H9 (cell line): ENCODE data around the gene CEP192. TPM values are rescaled to one million over a fixed set of nuclear protein-coding genes. Genes with fewer than 3 reads are reported as not detected.

ENCODE experiments used
- DNase-seq: peaks from one replicate; pipeline ENCODE4 v3.0.0-alpha.2; 2017
- H2AFZ ChIP-seq: one replicate; pipeline ENCODE4 v1.6.1; 2013; ENCODE audit warnings: mild to moderate bottlenecking, low read length, control low read depth, moderate library complexity
- H2AK5ac ChIP-seq: 2 replicates; pipeline ENCODE4 v1.6.1; 2013; ENCODE audit warnings: low read length, control low read depth, mixed read lengths; ENCODE audit not compliant: insufficient read length
- H2BK120ac ChIP-seq: one replicate; pipeline ENCODE4 v1.6.1; 2013; ENCODE audit warnings: low read depth, mild to moderate bottlenecking, low read length, control low read depth, inconsistent platforms; ENCODE audit not compliant: poor library complexity, severe bottlenecking
- H2BK12ac ChIP-seq: 2 replicates; pipeline ENCODE4 v1.6.1; 2013; ENCODE audit warnings: low read length, control low read depth, mixed read lengths, low read depth; ENCODE audit not compliant: insufficient read length
- H2BK15ac ChIP-seq: 2 replicates; pipeline ENCODE4 v1.6.1; 2013; ENCODE audit warnings: low read depth, low read length, control low read depth
- H2BK20ac ChIP-seq: one replicate; pipeline ENCODE4 v1.6.1; 2013; ENCODE audit warnings: low read depth, mild to moderate bottlenecking, low read length, control low read depth, inconsistent platforms; ENCODE audit not compliant: poor library complexity, severe bottlenecking
- H2BK5ac ChIP-seq: 2 replicates; pipeline ENCODE4 v1.6.1; 2013; ENCODE audit warnings: low read length, control low read depth, mixed read lengths; ENCODE audit not compliant: insufficient read length
- H3K14ac ChIP-seq: 2 replicates; pipeline ENCODE4 v1.6.1; 2013; ENCODE audit warnings: low read length, control low read depth; ENCODE audit not compliant: insufficient read depth
- H3K18ac ChIP-seq: 2 replicates; pipeline ENCODE4 v1.6.1; 2013; ENCODE audit warnings: low read depth, mild to moderate bottlenecking, mixed read lengths, low read length, control low read depth; ENCODE audit not compliant: insufficient read length
- H3K23ac ChIP-seq: 2 replicates; pipeline ENCODE4 v1.6.1; 2013; ENCODE audit warnings: low read length, control low read depth, mixed read lengths, low read depth; ENCODE audit not compliant: insufficient read length
- H3K23me2 ChIP-seq: 2 replicates; pipeline ENCODE4 v1.6.1; 2013; ENCODE audit warnings: low read depth, mild to moderate bottlenecking, mixed read lengths, low read length, control low read depth; ENCODE audit not compliant: insufficient read length, poor library complexity, severe bottlenecking
- H3K27ac ChIP-seq: 2 replicates; pipeline ENCODE4 v1.5.1; 2013; ENCODE audit warnings: low read length, control low read depth, mixed read lengths, low read depth; ENCODE audit not compliant: insufficient read length
- H3K27me3 ChIP-seq: 2 replicates; pipeline ENCODE4 v1.6.1; 2013; ENCODE audit warnings: low read length, control low read depth, inconsistent platforms; ENCODE audit not compliant: insufficient read depth
- H3K4ac ChIP-seq: 2 replicates; pipeline ENCODE4 v1.6.1; 2013; ENCODE audit warnings: low read depth, mild to moderate bottlenecking, control low read depth, inconsistent platforms, low read length, moderate library complexity
- H3K4me1 ChIP-seq: 2 replicates; pipeline ENCODE4 v1.6.1; 2013; ENCODE audit warnings: low read length, control low read depth, inconsistent platforms; ENCODE audit not compliant: insufficient read depth
- H3K4me2 ChIP-seq: 2 replicates; pipeline ENCODE4 v1.6.1; 2013; ENCODE audit warnings: low read length, control low read depth, mixed read lengths; ENCODE audit not compliant: insufficient read length, insufficient read depth
- H3K56ac ChIP-seq: 2 replicates; pipeline ENCODE4 v1.6.1; 2013; ENCODE audit warnings: low read depth, mild to moderate bottlenecking, mixed read lengths, low read length, control low read depth; ENCODE audit not compliant: insufficient read length
- H3K79me1 ChIP-seq: 2 replicates; pipeline ENCODE4 v1.6.1; 2013; ENCODE audit warnings: low read depth, mild to moderate bottlenecking, moderate library complexity, low read length, control low read depth, inconsistent platforms; ENCODE audit not compliant: insufficient read depth, poor library complexity, severe bottlenecking
- H3K79me2 ChIP-seq: 2 replicates; pipeline ENCODE4 v1.6.1; 2013; ENCODE audit warnings: low read length, control low read depth, inconsistent platforms; ENCODE audit not compliant: insufficient read depth
- H3K9ac ChIP-seq: 2 replicates; pipeline ENCODE4 v1.6.1; 2013; ENCODE audit warnings: low read length, control low read depth, mixed read lengths; ENCODE audit not compliant: insufficient read length; ENCODE audit errors: extremely low read depth
- H3K9me3 ChIP-seq: one replicate; pipeline ENCODE4 v1.6.1; 2013; ENCODE audit warnings: low read depth, low read length, inconsistent platforms; ENCODE audit not compliant: control insufficient read depth
- H3T11ph ChIP-seq: one replicate; pipeline ENCODE4 v1.6.1; 2013; ENCODE audit warnings: mild to moderate bottlenecking, low read length, control low read depth, inconsistent platforms
- H4K20me1 ChIP-seq: one replicate; pipeline ENCODE4 v1.6.1; 2013; ENCODE audit not compliant: control insufficient read depth, insufficient read length, insufficient read depth
- H4K5ac ChIP-seq: 2 replicates; pipeline ENCODE4 v1.6.1; 2013; ENCODE audit warnings: low read depth, mild to moderate bottlenecking, mixed read lengths, low read length, control low read depth; ENCODE audit not compliant: insufficient read length
- H4K8ac ChIP-seq: replicated peaks from 2 replicates; pipeline ENCODE4 v1.6.1; 2013; ENCODE audit warnings: low read length, control low read depth, mixed read lengths, low read depth; ENCODE audit not compliant: insufficient read length
- H4K91ac ChIP-seq: 2 replicates; pipeline ENCODE4 v1.6.1; 2013; ENCODE audit warnings: low read depth, mild to moderate bottlenecking, moderate library complexity, mixed read lengths, low read length, control low read depth; ENCODE audit not compliant: insufficient read length
- H3K27ac Mint-ChIP-seq, 3 experiments: 2 replicates in 2 of 3; 3 replicates in 1 of 3; pipeline ENCODE4 v1.8.0; 2020 to 2021; ENCODE audit warnings: mixed read lengths in 3 of 3, mild to moderate bottlenecking in 1 of 3, moderate library complexity in 1 of 3
- H3K27me3 Mint-ChIP-seq: 2 replicates; pipeline ENCODE4 v1.8.0; 2021; ENCODE audit warnings: low read depth, mild to moderate bottlenecking, moderate library complexity, mixed read lengths
- H3K36me3 Mint-ChIP-seq, 3 experiments: 2 replicates in 2 of 3; 3 replicates in 1 of 3; pipeline ENCODE4 v1.8.0; 2020 to 2021; ENCODE audit warnings: low read depth in 3 of 3, mixed read lengths in 3 of 3; ENCODE audit not compliant: insufficient read depth in 1 of 3
- H3K4me1 Mint-ChIP-seq, 2 experiments: 2 replicates each; pipeline ENCODE4 v1.8.0; 2020; ENCODE audit warnings: mixed read lengths in 2 of 2
- H3K4me3 Mint-ChIP-seq, 2 experiments: 2 replicates in 1 of 2; 3 replicates in 1 of 2; pipeline ENCODE4 v1.8.0; 2020 to 2021; ENCODE audit warnings: mild to moderate bottlenecking in 2 of 2, mixed read lengths in 2 of 2, moderate library complexity in 1 of 2
- H3K9me3 Mint-ChIP-seq, 2 experiments: 2 replicates in 1 of 2; 3 replicates in 1 of 2; pipeline ENCODE4 v1.8.0; 2020; ENCODE audit warnings: mild to moderate bottlenecking in 2 of 2, mixed read lengths in 2 of 2, moderate library complexity in 1 of 2
- CTCF ChIP-seq: fragments of 200-600 bp; sonication (generic); conservative IDR thresholded peaks from 3 replicates; pipeline ENCODE4 v1.8.0; 2021; ENCODE audit warnings: antibody characterized with exemption, mild to moderate bottlenecking
- WGBS: extraction: QIAGEN DNeasy Blood & Tissue Kit; methylation state at CpG from one replicate; pipeline ENCODE4 v1.1.7; 2013; ENCODE audit warnings: missing lambda C conversion rate, low lambda C conversion rate, mixed read lengths; ENCODE audit not compliant: insufficient read length; ENCODE audit errors: extremely low coverage; 5-methylcytosine and 5-hydroxymethylcytosine counted together
- total RNA-seq: library from RNA; stranded (reverse); gene quantifications from 2 replicates; pipeline ENCODE4 v1.2.1, GENCODE V29; 2021

Gene CEP192
- total RNA-seq, 1 experiment from 2014 or later = 23.5 TPM

- DNase-seq = no peak
- WGBS = no CpG with 5 or more reads among the region's 4 CpGs
- TF ChIP-seq CTCF = no peak
- H3K4me1 ChIP-seq = no peaks in the 10 kb centered on the region
- no peak overlapping the region for H3T11ph ChIP-seq
- H2BK5ac ChIP-seq = no peak overlapping the region
- no peak overlapping the region for H3K56ac ChIP-seq
- H3K4ac ChIP-seq = no peak overlapping the region
- H3K14ac ChIP-seq = no peak overlapping the region
- H3K27me3 ChIP-seq = no peaks in the 10 kb centered on the region
- no peaks in the 10 kb centered on the region for H3K23me2 ChIP-seq
- H4K20me1 ChIP-seq = no peaks in the 10 kb centered on the region
- H3K18ac ChIP-seq = no peak overlapping the region
- peaks cover 0 to 4% (median 3%) of the 10 kb centered on the region in 3 experiments; a peak in 4 of 7 replicates for H3K36me3 Mint-ChIP-seq
- no peaks in the 10 kb centered on the region for H3K79me2 ChIP-seq
- no peak overlapping the region for H2AFZ ChIP-seq
- no peak overlapping the region for H3K4me2 ChIP-seq
- no peak overlapping the region for H2AK5ac ChIP-seq
- no peaks in the 10 kb centered on the region for H3K4me1 Mint-ChIP-seq
- H3K27me3 Mint-ChIP-seq = peaks cover 2% of the 10 kb centered on the region; the same call in 1 of the 2 replicates
- H4K91ac ChIP-seq = no peak overlapping the region
- no peak overlapping the region for H2BK120ac ChIP-seq
- no peak overlapping the region for H3K9ac ChIP-seq
- no peak overlapping the region for H2BK12ac ChIP-seq
- no peak overlapping the region for H3K4me3 Mint-ChIP-seq
- H3K9me3 Mint-ChIP-seq = peaks cover 14 to 18% of the 10 kb centered on the region in 2 experiments
- H3K27ac ChIP-seq = no peak overlapping the region
- no peak overlapping the region for H3K23ac ChIP-seq
- H3K79me1 ChIP-seq = no peaks in the 10 kb centered on the region
- H2BK20ac ChIP-seq = no peak overlapping the region
- H4K8ac ChIP-seq = no peak overlapping the region
- H3K9me3 ChIP-seq = no peaks in the 10 kb centered on the region
- no peak overlapping the region for H4K5ac ChIP-seq
- no peak overlapping the region for H2BK15ac ChIP-seq
- H3K27ac Mint-ChIP-seq = no peak overlapping the region
Observed at GRCh38 chr18:13145636-13146190, 154.6 kb downstream of the CEP192 start.
